Natural killer cell treated with Interleukin-12 subunit alpha and Interleukin-12 subunit beta and Interleukin-15 and Interleukin-18, amount 100 ng/mL, for 72 hours (primary cell): ENCODE measurements around the gene CCL18. TPM values are rescaled to one million over a fixed set of nuclear protein-coding genes. Genes with fewer than 3 reads are reported as not detected.
"Not testable (repeated sequence)": the region's sequence is repeated elsewhere in the genome, so short reads cannot be mapped to it uniquely, and the experiment has no call there.

Source experiments
- ATAC-seq, 2 donors: fragments of 150-1000 bp; cut with Tn5 transposase in 1 of 2; sonication (Bioruptor Pico), chemical (Tn5 transposase) in 1 of 2; 2 replicates each; pipeline ENCODE4 v1.10.0; 2021
- DNase-seq: peaks from one replicate; pipeline ENCODE4 v3.0.0; 2022; ENCODE audit warnings: low spot score
- H3K27ac Mint-ChIP-seq, 2 donors: 1 replicate in 1 of 2; 2 replicates in 1 of 2; pipeline ENCODE4 v1.8.0; 2022; ENCODE audit warnings: mixed read lengths in 2 of 2, mild to moderate bottlenecking in 1 of 2, moderate library complexity in 1 of 2
- H3K27me3 Mint-ChIP-seq, 2 donors: 1 replicate in 1 of 2; 2 replicates in 1 of 2; pipeline ENCODE4 v1.8.0; 2022; ENCODE audit warnings: mixed read lengths in 2 of 2
- H3K36me3 Mint-ChIP-seq: one replicate; pipeline ENCODE4 v1.8.0; 2022; ENCODE audit warnings: mixed read lengths
- H3K4me1 Mint-ChIP-seq, 2 donors: 1 replicate in 1 of 2; 2 replicates in 1 of 2; pipeline ENCODE4 v1.8.0; 2022; ENCODE audit warnings: low read depth in 2 of 2, mixed read lengths in 2 of 2, mild to moderate bottlenecking in 1 of 2
- H3K4me3 Mint-ChIP-seq: one replicate; pipeline ENCODE4 v1.8.0; 2022; ENCODE audit warnings: mixed read lengths
- H3K9me3 Mint-ChIP-seq: 2 replicates; pipeline ENCODE4 v1.8.0; 2022; ENCODE audit warnings: mixed read lengths
- total RNA-seq, 2 donors: library from RNA; stranded (reverse); gene quantifications; one replicate each; pipeline ENCODE4 v1.2.3, GENCODE V29; 2022

Gene CCL18
- total RNA-seq, 2 donors from 2014 or later = not detected

- peak; percentile 78 to 81 for ATAC-seq
- Mint-ChIP-seq H3K27ac (peak overlapping the region; percentile 58 to 91), H3K4me3 (peak overlapping the region; percentile 63), H3K4me1 (peaks cover 60 to 64% of the 10 kb centered on the region in 2 donors), H3K9me3 (peaks cover 4% of the 10 kb centered on the region), H3K27me3 (no peaks in the 10 kb centered on the region), H3K36me3 (peaks cover 22% of the 10 kb centered on the region)
- no peak for DNase-seq
Observed at GRCh38 chr17:36117505-36118382, 53.7 kb downstream of the CCL18 start.

- Mint-ChIP-seq H3K4me3 (peak overlapping the region; percentile 63), H3K36me3 (peaks cover 21% of the 10 kb centered on the region), H3K9me3 (peaks cover 4% of the 10 kb centered on the region), H3K4me1 (peaks cover 62% of the 10 kb centered on the region in 2 donors), H3K27ac (peak overlapping the region; percentile 58 to 91), H3K27me3 (no peaks in the 10 kb centered on the region)
- peak in 1 of 2 donors; percentile 41 for ATAC-seq
- DNase-seq = no peak
Observed at GRCh38 chr17:36118477-36119353, 54.6 kb downstream of the CCL18 start.

- no peaks in the 10 kb centered on the region for H3K9me3 Mint-ChIP-seq
- H3K4me1 Mint-ChIP-seq = peaks cover 55 to 56% of the 10 kb centered on the region in 2 donors
- peaks cover 15% of the 10 kb centered on the region for H3K36me3 Mint-ChIP-seq
- no peaks in the 10 kb centered on the region for H3K27me3 Mint-ChIP-seq
- DNase-seq (no peak), ATAC-seq (no peak)
- H3K4me3 Mint-ChIP-seq = peak overlapping the region; percentile 72
- H3K27ac Mint-ChIP-seq = peak overlapping the region; percentile 57 to 76
Observed at GRCh38 chr17:36120221-36120620, 56.1 kb downstream of the CCL18 start.

- Mint-ChIP-seq H3K4me1 (peaks cover 55 to 56% of the 10 kb centered on the region in 2 donors), H3K27ac (peak overlapping the region; percentile 57 to 76), H3K36me3 (peaks cover 23% of the 10 kb centered on the region), H3K4me3 (peak overlapping the region; percentile 72)
- not testable (repeated sequence) for H3K27me3 Mint-ChIP-seq, H3K9me3 Mint-ChIP-seq, DNase-seq, ATAC-seq
Observed at GRCh38 chr17:36121099-36121498, 57.0 kb downstream of the CCL18 start.

Other genes with a start within 250 kb of the CCL18 start
- gene HEATR9, start 195.4 kb upstream of the CCL18 start, total RNA-seq = 1 to 10 TPM in 1 of 2 donors, under 1 TPM in 1; 0.81 to 2.9 TPM
- gene CCL5, start 183.9 kb upstream of the CCL18 start, total RNA-seq = 100 to 1,000 TPM in 1 of 2 donors, 10 to 100 TPM in 1; 97.5 to 224 TPM
- gene RDM1, start 133.5 kb upstream of the CCL18 start, total RNA-seq = 1 to 10 TPM; 1.3 to 3.5 TPM
- gene LYZL6, start 120.6 kb upstream of the CCL18 start, total RNA-seq = not detected
- not detected for gene CCL16, start 82.8 kb upstream of the CCL18 start, total RNA-seq
- gene CCL14, start 77.5 kb upstream of the CCL18 start, total RNA-seq = not detected
- gene CCL15, start 62.7 kb upstream of the CCL18 start, total RNA-seq = not detected
- 1 to 10 TPM in 1 of 2 donors, not detected in 1; 1.7 TPM for gene CCL23, start 46.3 kb upstream of the CCL18 start, total RNA-seq
- gene CCL3, start 25.9 kb downstream of the CCL18 start, total RNA-seq = 1,000 to 10,000 TPM; 2,440 to 2,619 TPM
- gene CCL4, start 39.6 kb downstream of the CCL18 start, total RNA-seq = 100 to 1,000 TPM; 379 to 582 TPM
- 10 to 100 TPM in 1 of 2 donors, 1 to 10 TPM in 1; 9.2 to 10.7 TPM for gene TBC1D3B, start 112.4 kb downstream of the CCL18 start, total RNA-seq
- 10 to 100 TPM; 59.6 to 82.1 TPM for gene CCL3L1, start 132.5 kb downstream of the CCL18 start, total RNA-seq
- gene CCL4L2, start 146.8 kb downstream of the CCL18 start, total RNA-seq = 10 to 100 TPM; 24.9 to 37.4 TPM
- 1 to 10 TPM in 1 of 2 donors, under 1 TPM in 1; 0.67 to 2.1 TPM for gene TBC1D3I, start 200.3 kb downstream of the CCL18 start, total RNA-seq